MM.1S (cell line): ENCODE measurements around the gene FBXL4.

Experiments
- DNase-seq: peaks from one replicate; pipeline ENCODE4 v3.0.0-alpha.2; 2015
- H2AFZ ChIP-seq: fragments of 300-600 bp; sonication (generic); 2 replicates; pipeline ENCODE4 v1.6.0; 2016; ENCODE audit warnings: antibody characterized with exemption, low read length
- H3F3A ChIP-seq: fragments of 300-600 bp; sonication (generic); 2 replicates; pipeline ENCODE4 v1.6.1; 2016; ENCODE audit warnings: mild to moderate bottlenecking, antibody characterized with exemption, low read length, moderate library complexity, mixed read lengths; ENCODE audit not compliant: insufficient read depth
- H3K27ac ChIP-seq: fragments of 300-600 bp; sonication (generic); 2 replicates; pipeline ENCODE4 v1.5.1; 2016; ENCODE audit warnings: mild to moderate bottlenecking, low read length
- H3K27me3 ChIP-seq: fragments of 300-600 bp; sonication (generic); replicated peaks from 2 replicates; pipeline ENCODE4 v1.6.0; 2016; ENCODE audit warnings: low read length; ENCODE audit not compliant: insufficient read depth
- H3K36me3 ChIP-seq: fragments of 300-600 bp; sonication (generic); replicated peaks from 2 replicates; pipeline ENCODE4 v1.6.1; 2016; ENCODE audit warnings: mild to moderate bottlenecking, low read length, mixed read lengths; ENCODE audit not compliant: insufficient read depth
- H3K4me1 ChIP-seq: fragments of 300-600 bp; sonication (generic); 2 replicates; pipeline ENCODE4 v1.6.1; 2016; ENCODE audit warnings: low read length, mixed read lengths
- H3K4me2 ChIP-seq: fragments of 300-600 bp; sonication (generic); 2 replicates; pipeline ENCODE4 v1.6.0; 2016; ENCODE audit warnings: low read depth, low read length
- H3K4me3 ChIP-seq: fragments of 300-600 bp; sonication (generic); 2 replicates; pipeline ENCODE4 v1.5.1; 2016; ENCODE audit warnings: low read length, mixed read lengths
- H3K79me2 ChIP-seq: fragments of 300-600 bp; sonication (generic); 2 replicates; pipeline ENCODE4 v1.6.1; 2016; ENCODE audit warnings: mixed run types, low read length, mixed read lengths
- H3K9ac ChIP-seq: fragments of 300-600 bp; sonication (generic); 2 replicates; pipeline ENCODE4 v1.6.1; 2016; ENCODE audit warnings: low read length, mixed read lengths
- H3K9me2 ChIP-seq: fragments of 300-600 bp; sonication (generic); replicated peaks from 2 replicates; pipeline ENCODE4 v1.6.1; 2016; ENCODE audit warnings: mild to moderate bottlenecking, low read length, mixed read lengths; ENCODE audit not compliant: insufficient read depth
- H3K9me3 ChIP-seq: fragments of 300-600 bp; sonication (generic); replicated peaks from 2 replicates; pipeline ENCODE4 v1.6.1; 2016; ENCODE audit warnings: mild to moderate bottlenecking, low read length, mixed read lengths; ENCODE audit not compliant: insufficient read depth
- H4K20me1 ChIP-seq: fragments of 300-600 bp; sonication (generic); 2 replicates; pipeline ENCODE4 v1.6.1; 2016; ENCODE audit warnings: mild to moderate bottlenecking, low read length, moderate library complexity, mixed read lengths; ENCODE audit not compliant: insufficient read depth
- EZH2 ChIP-seq: fragments of 300-600 bp; sonication (generic); optimal IDR thresholded peaks from 2 replicates; pipeline ENCODE3; 2017; ENCODE audit warnings: low read depth, mild to moderate bottlenecking, antibody characterized with exemption, low read length, mixed read lengths
- EZH2phosphoT487 ChIP-seq: fragments of 300-600 bp; sonication (generic); IDR thresholded peaks from 2 replicates; pipeline ENCODE4 v1.6.1; 2018; ENCODE audit warnings: antibody characterized with exemption, low read length
- TF ChIP-seq, protein P1 (sequence below): fragments of 300-600 bp; sonication (generic); IDR thresholded peaks from 2 replicates; pipeline ENCODE4 v1.5.1; 2016; ENCODE audit warnings: antibody characterized with exemption, low read length, mixed read lengths

Gene FBXL4

DNA sequence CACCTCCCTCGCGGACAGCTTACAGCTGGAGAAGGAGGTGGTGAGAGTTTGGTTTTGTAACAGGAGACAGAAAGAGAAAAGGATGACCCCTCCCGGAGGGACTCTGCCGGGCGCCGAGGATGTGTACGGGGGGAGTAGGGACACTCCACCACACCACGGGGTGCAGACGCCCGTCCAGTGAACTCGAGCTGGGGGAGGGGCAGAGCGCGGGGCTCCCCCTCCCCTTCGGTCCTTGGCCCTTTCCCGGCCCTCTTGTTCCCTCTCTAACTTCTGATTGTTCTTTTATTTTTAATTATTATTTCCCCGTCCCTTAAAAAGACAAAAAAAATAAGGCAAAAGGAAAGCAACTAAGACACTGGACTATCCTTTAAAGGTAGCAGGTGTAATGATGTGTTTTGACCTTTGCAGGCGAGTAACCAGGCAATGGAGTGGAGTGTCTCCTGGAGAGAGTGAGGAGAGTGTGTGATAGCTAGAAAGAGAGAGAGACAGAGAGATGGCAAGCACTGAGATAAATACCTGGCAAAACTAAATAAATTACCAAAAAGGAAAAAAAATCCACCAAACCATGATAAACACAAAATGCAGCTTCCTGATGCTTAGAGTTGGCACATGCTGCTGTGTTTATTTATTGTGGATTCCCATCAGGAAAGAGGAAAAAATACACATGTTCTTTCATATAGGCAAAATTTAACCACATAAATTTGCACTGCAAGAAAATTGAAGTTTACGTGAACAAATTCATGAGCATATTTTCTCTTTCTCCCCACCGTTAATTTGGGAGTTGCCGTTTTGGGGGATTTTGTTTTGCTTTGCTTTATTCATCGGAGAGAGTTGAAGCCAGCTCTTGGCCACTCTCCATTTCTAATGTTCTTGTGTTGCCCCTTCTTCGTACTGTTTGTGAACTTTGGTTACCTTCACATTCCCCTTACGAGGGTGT is 111.5 kb downstream of the FBXL4 start:
- Histone ChIP-seq H3K9ac (no peak overlapping the region), H3K9me3 (no peaks in the 10 kb centered on the region), H3K4me2 (peak overlapping the region; percentile 88), H4K20me1 (no peaks in the 10 kb centered on the region), H3K79me2 (no peaks in the 10 kb centered on the region), H3K4me1 (no peaks in the 10 kb centered on the region), H2AFZ (0 out of 2 replicates have a peak overlapping the region, but pooled peaks have one; percentile 30), H3F3A (0 out of 2 replicates have a peak, but pooled peaks cover 5% of the 10 kb centered on the region), H3K9me2 (no peaks in the 10 kb centered on the region), H3K27ac (no peak overlapping the region), H3K36me3 (no peaks in the 10 kb centered on the region), H3K27me3 (peaks cover 11% of the 10 kb centered on the region; the same call in 1 of the 2 replicates), H3K4me3 (peak overlapping the region; percentile 57)
- no peak for DNase-seq
- no peak for TF ChIP-seq EZH2phosphoT487
- TF ChIP-seq EZH2 = no peak
- TF ChIP-seq, protein P1, sequence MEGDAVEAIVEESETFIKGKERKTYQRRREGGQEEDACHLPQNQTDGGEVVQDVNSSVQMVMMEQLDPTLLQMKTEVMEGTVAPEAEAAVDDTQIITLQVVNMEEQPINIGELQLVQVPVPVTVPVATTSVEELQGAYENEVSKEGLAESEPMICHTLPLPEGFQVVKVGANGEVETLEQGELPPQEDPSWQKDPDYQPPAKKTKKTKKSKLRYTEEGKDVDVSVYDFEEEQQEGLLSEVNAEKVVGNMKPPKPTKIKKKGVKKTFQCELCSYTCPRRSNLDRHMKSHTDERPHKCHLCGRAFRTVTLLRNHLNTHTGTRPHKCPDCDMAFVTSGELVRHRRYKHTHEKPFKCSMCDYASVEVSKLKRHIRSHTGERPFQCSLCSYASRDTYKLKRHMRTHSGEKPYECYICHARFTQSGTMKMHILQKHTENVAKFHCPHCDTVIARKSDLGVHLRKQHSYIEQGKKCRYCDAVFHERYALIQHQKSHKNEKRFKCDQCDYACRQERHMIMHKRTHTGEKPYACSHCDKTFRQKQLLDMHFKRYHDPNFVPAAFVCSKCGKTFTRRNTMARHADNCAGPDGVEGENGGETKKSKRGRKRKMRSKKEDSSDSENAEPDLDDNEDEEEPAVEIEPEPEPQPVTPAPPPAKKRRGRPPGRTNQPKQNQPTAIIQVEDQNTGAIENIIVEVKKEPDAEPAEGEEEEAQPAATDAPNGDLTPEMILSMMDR = no peak

DNA sequence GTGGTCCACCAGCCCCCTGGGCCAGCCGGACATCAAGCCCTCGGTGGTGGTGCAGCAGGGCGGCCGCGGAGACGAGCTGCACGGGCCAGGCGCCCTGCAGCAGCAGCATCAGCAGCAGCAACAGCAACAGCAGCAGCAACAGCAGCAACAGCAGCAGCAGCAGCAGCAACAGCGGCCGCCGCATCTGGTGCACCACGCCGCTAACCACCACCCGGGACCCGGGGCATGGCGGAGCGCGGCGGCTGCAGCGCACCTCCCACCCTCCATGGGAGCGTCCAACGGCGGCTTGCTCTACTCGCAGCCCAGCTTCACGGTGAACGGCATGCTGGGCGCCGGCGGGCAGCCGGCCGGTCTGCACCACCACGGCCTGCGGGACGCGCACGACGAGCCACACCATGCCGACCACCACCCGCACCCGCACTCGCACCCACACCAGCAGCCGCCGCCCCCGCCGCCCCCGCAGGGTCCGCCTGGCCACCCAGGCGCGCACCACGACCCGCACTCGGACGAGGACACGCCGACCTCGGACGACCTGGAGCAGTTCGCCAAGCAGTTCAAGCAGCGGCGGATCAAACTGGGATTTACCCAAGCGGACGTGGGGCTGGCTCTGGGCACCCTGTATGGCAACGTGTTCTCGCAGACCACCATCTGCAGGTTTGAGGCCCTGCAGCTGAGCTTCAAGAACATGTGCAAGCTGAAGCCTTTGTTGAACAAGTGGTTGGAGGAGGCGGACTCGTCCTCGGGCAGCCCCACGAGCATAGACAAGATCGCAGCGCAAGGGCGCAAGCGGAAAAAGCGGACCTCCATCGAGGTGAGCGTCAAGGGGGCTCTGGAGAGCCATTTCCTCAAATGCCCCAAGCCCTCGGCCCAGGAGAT is 112.4 kb downstream of the FBXL4 start:
- Histone ChIP-seq H3K79me2 (no peaks in the 10 kb centered on the region), H3K9ac (no peak overlapping the region), H2AFZ (0 out of 2 replicates have a peak overlapping the region, but pooled peaks have one; percentile 31), H3K27ac (no peak overlapping the region), H3K27me3 (peaks cover 11% of the 10 kb centered on the region; the same call in 1 of the 2 replicates), H3K4me2 (peak overlapping the region; percentile 88), H3F3A (0 out of 2 replicates have a peak, but pooled peaks cover 5% of the 10 kb centered on the region), H4K20me1 (no peaks in the 10 kb centered on the region), H3K9me2 (no peaks in the 10 kb centered on the region), H3K4me3 (peak overlapping the region; percentile 57), H3K36me3 (no peaks in the 10 kb centered on the region), H3K9me3 (no peaks in the 10 kb centered on the region), H3K4me1 (no peaks in the 10 kb centered on the region)
- TF ChIP-seq, protein P1 = no peak
- TF ChIP-seq EZH2 (no peak), EZH2phosphoT487 (no peak)
- DNase-seq = peak; percentile 12

DNA sequence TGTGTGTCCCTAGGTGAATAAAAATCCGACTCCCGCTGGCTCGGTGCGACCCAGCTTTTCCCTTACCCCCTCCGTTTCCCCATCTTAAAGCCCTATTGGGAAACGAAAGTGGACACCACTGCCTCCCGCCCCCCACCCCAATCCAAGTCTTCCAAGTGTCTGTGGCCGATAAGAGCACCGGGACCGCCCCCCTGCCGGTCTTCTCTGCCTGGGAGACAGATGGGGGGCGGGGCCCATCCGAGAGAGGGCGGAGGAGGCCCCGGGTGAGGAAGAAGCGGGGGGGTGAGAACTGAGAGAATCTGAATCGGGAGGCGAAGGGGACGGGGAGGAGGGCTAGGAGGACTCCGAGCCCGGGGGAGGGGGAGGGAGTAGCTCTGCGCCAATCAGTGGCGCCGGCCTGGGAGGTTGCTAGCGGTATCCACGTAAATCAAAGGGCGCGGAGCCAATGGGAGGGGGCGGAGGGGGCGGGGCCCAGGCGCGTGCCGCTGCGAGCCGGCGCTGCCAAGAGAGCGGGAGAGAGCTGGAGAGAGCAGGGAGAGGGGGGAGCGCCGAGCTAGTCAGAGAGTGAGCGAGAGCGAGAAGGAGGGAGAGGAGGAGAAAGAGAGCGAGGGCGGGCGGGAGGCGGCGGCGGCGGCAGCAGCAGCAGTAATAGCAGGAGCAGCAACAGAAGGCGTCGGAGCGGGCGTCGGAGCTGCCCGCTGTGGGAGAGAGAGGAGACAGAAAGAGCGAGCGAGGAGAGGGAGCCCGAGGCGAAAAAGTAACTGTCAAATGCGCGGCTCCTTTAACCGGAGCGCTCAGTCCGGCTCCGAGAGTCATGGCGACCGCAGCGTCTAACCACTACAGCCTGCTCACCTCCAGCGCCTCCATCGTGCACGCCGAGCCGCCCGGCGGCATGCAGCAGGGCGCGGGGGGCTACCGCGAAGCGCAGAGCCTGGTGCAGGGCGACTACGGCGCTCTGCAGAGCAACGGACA is 113.4 kb downstream of the FBXL4 start, which contains the start of gene POU3F2:
Gene POU3F2, plus strand, starts transcription at position 515 of the 972 bp plus-strand sequence. Its CDS starts 300 bp downstream, at position 815.
- DNase-seq = peak; percentile 92
- peak within 1 kb of the TSS; percentile 88 for H3K4me2 ChIP-seq
- peak within 1 kb of the TSS; percentile 72 for H3K4me3 ChIP-seq
- no peaks in the 10 kb centered on the region for H3K9me3 ChIP-seq
- peak within 1 kb of the TSS; percentile 83 for H2AFZ ChIP-seq
- H3K4me1 ChIP-seq = no peaks in the 10 kb centered on the region
- peak within 1 kb of the TSS; percentile 49; the same call in 1 of the 2 replicates for H3K9ac ChIP-seq
- H3K9me2 ChIP-seq = no peaks in the 10 kb centered on the region
- TF ChIP-seq, protein P1 = no peak
- TF ChIP-seq EZH2phosphoT487 = no peak
- TF ChIP-seq EZH2 = no peak
- no peaks in the 10 kb centered on the region for H4K20me1 ChIP-seq
- peak within 1 kb of the TSS; percentile 58; the same call in 1 of the 2 replicates for H3K27ac ChIP-seq
- H3F3A ChIP-seq = 0 out of 2 replicates have a peak, but pooled peaks cover 5% of the 10 kb centered on the region
- H3K79me2 ChIP-seq = no peaks in the 10 kb centered on the region
- no peaks in the 10 kb centered on the region for H3K36me3 ChIP-seq
- peaks cover 11% of the 10 kb centered on the region; the same call in 1 of the 2 replicates for H3K27me3 ChIP-seq
